ENCODE results near the gene LRRC3C. TPM values are rescaled to one million over a fixed set of nuclear protein-coding genes. Genes with fewer than 3 reads are reported as not detected.
A peak's percentile ranks its signal among the peaks of the same experiment; 100 is the strongest.
"Not testable (repeated sequence)": the region's sequence is repeated elsewhere in the genome, so short reads cannot be mapped to it uniquely, and the experiment has no call there.

The LRRC3C gene
- polyA plus RNA-seq, 1 donor: not detected

- no peak for DNase-seq
Observed at GRCh38 chr17:39924691-39925055, 2.9 kb upstream of the LRRC3C start.

DNA sequence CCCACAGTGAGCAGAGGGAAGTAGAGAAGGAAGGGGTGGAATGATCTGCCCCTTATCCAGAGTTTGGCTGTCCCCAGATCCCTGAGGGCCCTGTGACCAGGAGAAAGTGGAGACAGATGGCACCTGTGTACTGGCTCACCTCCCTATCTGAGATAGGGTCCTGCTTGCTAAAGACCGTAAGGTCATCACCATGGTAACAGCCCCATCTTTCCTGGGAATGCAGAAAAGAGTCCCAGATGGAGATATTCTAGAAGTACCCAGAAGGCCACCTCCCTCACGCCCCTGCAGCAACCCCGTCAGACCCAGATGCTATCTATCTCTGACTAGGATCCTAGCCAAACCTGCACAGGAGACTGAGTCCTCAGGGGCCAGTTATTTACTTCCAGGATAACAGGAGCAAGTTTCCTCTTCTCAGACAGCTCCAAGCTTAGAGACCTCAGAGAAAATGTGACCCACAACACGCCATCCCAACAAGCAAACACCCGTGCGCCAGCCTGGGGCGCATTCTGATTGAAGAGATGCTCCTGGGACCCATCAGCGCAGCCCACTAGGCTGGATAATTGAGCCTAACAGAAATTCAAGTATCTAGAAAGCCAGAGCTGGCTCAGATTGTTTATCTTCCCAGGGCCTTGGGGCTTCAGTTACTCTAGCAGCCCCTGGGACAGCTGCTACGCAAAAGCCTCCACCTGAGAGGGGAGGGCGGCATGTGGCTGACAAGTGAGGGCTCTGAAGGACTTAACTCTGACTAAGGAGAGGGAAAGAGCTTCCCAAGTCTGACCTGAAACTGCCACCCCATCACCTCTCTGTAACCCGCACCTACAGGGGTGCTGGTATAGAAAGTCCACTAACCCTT lies 2.0 kb upstream of the LRRC3C start:
- no peak for DNase-seq

GRCh38 chr17:39926135-39926587 lies 1.4 kb upstream of the LRRC3C start:
- no peak for DNase-seq

- DNase-seq: peak; percentile 42
Observed at GRCh38 chr17:39926588-39927100, 888 bp upstream of the LRRC3C start.

- DNase-seq: no peak
Observed at GRCh38 chr17:39927929-39928857, 661 bp downstream of the LRRC3C start.

DNA sequence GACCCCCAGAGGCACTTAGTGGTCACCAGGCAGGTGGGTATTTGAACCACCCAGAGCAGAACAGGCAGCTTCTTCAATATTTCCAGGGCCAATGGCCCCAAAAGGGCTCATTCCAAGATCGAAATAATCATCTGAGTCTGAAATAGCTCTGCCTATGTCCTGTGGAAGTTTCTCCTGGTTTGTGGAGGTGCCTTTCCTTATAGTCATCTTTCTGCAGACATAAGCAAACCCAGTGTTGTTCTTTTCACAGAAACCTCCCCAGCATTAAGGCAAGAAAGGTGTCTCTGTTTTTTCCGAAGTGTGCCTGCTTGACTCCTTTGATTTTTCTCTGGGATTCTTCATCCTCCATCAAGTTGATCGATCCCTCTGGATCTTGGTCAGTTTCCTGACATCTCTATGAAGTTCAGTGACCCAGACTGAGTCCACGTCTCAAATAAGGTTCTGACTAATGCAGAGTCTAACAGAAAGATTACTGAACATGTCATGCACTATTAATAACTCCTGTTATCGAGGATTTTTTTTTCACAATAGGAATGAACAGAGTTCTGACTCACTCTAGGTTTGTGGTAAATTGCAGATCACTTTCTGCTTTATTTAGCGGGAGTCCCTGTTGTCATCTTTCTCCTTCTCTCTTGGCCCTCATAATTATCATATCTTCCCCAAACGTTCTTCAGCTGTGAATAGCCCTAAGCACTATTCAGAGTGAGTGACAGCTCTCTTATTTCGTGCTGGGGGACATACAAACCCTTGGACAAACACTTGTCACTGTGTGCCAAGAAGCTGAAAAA lies 1.5 kb downstream of the LRRC3C start:
- no peak for DNase-seq

DNA sequence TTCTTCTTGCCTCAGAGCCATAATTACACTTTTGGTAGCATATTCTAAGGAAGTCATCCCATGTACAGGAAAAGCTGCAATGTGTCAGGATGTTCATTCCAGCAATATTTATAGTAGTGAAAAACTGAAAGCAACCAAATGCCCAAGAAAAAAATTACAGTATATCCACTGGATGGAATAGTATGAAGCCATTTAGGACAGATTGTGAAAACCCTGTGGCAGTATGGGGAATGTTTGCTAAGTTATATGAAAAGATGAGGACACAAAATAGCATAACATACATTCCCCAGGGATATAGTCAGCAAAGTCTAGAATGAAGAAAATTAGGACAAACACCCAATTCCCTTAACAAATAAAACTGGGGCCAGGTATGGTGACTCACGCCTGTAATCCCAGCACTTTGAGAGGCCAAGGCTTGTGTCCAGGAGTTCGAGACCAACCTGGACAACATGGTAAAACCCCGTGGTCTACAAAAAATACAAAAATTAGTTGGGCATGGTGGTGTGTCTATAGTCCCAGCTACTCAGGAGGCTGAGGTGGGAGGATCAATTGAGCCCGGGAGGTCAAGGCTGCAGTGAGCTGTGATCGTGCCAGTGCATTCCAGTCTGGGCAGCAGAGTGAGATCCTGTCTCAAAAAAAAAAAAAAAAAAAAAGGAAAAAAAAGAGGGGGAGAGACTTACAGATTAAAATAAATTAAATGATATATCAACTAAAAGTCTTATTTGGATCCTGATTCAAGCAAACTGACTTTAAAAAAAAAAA lies 2.3 kb downstream of the LRRC3C start:
- DNase-seq: no peak

- no peak for DNase-seq
Observed at GRCh38 chr17:39933912-39934311, 6.4 kb downstream of the LRRC3C start.

GRCh38 chr17:39934324-39934723 lies 6.8 kb downstream of the LRRC3C start:
- no peak for DNase-seq

DNA sequence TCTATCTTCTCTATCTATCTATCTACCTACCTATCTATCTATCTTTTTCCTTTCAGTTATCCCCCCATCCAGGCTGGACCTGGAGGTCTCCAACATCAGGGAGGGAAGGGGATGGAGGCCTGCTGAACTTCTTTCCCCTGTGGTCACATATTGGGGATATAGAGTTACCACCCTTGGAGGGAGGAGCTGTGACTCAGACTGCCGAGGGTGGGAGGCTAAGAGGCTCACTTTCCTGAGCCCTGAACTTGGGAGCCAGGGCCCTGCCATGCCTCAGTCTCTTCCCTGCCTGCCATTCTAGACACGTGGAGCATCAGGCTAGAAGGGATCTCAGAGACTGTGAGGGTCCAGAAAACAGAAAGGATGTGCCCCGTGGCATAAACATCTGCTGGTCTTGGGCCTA lies 8.4 kb downstream of the LRRC3C start:
- no peak for DNase-seq

DNA sequence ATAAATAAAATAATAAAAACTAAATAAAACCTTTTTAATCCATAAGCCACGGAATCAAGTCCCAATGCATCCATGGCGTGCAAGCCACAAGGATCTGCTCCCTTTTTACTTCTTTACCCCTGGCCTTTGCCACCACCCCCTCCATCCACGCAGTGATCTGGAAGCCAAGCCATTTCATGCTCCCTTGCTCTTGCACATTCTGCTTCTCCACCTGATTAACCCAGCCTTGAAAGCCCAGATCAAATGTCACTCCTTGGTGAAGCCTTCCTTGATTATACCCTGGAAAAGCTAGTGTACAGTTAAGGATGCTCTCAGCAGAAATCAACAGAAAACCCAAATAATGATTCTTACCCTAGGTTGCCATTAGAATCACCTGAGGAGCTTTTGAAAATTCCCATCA lies 9.9 kb downstream of the LRRC3C start:
- DNase-seq: no peak

- no peak for DNase-seq
Observed at GRCh38 chr17:39938140-39938869, 10.8 kb downstream of the LRRC3C start.

DNA sequence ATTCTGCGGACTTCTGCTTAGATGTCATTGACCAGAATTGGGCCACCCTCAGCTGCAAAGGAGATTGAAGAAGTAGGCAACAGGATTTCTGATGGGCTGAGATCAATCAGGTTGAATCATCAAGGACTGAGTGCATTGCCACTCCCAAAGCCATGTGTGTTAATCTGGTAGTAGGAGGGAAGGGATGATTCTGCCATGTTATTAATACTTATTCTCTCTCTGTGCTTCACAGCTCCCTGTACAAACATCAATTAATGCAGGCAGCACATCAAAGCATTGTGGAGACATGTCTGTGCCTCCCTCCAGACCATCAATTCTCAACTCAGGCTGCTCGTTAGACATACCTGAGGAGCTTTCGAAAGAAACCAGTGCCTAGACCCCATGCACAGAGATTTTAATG lies 11.6 kb downstream of the LRRC3C start:
- DNase-seq: no peak

DNA sequence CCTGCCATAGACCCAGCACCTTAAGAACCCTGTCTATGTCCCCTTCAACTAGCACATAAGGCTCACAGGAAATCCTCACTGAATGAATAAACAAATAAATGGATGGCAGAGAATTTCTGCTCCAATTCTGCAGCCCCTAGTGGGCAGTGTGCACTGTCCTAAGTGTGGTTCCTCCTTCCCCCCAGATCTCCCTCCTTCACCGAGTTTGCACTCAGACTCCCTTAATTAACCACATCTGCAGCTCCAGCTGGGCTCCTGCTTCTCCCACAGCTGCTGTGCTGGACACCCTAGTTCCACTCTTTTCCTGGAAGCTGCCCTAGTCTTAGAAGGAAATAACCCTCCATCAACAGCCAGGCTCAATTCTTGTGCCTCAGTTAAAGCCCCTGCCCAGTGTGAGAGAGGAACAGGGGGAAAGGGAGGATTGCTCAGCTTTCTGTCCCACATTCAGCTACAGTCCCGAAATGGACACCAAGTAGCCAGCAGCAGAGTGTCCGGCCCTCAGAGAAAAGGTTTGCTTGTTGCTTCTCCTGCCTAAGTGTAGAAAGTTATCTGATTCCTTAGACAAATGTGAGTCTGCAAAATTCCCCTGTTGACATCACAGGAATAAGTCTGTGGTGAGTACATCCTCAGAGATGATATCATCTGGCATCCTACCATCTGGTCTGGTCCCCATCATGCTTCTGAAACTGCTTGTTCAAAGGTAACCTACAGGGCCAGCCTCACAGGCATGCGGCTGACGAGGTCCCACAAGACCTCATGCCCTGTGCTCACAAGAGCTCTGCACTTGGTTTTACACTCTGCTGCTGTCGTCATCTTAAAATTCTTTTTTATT lies 12.3 kb downstream of the LRRC3C start:
- DNase-seq: peak; percentile 76

- DNase-seq: no peak
Observed at GRCh38 chr17:39943702-39944392, 16.3 kb downstream of the LRRC3C start.

DNA sequence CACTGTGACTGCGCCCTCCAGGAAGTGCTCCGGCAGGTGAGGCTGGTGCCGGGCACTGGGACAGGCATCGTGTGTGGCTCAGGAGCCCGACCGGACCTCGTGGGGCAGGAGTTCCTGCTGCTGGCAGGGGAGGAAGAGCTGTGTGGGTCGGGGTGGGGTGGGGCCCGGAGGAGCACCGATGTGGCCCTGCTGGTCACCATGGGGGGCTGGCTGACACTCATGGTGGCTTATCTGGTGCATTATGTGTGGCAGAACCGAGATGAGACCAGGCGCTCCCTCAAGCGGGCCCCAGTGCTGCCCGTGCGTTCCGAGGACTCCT lies 16.8 kb downstream of the LRRC3C start:
- DNase-seq: no peak

DNA sequence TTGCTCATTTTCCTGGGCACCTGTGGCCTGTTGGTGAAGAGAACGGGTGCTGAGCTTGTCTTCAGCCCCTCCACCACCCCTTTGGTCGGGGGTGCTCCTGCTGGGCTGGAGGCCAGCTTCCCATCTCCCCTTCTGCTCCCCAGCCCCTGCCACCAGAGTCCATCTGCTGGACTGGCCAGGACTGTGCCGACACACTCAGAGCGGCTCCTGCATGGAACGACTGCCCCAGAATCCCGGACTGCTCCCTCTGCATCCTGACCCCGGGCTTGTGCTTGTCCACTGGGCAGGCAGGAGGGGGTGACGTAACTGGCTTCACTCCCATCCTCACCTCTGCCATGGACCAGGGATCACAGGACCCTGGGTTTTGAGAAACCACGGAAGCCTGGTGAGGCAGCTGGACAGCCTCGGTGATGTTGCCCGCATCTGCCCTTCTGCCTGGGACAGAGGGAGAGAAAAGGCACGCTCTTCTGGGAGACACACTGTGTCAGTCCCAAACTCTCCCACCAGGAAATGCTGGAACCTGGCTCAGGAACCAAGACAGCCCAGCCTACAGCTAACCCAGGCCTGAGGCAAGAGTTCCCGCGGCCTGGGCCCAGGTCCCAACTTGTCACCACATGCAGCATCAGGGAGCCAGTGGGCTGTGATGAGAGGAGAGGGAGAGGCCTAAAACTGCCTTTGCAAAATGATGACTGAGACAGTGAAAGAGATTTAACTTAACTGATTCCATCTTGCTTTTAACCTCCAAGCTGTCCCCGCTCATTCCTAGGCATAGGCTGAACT lies 19.2 kb downstream of the LRRC3C start:
- no peak for DNase-seq

DNA sequence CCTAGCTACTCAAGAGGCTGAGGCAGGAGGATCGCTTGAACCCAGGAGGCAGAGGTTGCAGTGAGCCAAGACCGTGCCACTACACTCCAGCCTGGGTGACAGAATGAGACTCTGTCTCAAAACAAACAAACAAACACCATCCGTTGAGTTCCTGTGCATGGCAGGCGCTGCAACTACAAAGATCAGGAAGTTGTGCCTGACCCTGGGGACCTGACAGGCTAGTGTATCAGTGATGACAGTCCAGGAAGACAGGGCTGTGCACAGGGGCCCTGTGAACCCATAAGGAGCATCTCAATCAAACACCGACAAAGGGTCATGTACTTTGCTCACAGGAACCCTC lies 20.9 kb downstream of the LRRC3C start:
- DNase-seq: not testable (repeated sequence)

DNA sequence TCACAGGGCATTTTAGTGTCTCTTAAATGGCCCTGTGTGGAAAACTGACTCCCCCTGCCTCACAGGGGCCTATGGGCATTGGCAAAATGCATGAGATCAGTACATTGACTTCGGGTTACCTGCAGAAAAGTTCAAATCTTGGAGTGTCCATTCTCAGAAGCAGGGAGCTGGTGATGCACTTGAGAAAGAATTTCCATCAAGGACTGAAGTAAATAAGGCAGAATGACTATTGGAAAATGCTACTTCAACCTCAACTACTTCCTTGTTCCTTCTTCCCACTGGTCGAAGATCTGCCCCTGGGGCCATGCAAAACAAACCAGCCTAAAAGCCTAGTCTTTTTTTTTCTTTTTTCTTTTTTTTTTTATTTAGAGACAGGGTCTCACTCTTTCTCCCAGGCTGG lies 21.5 kb downstream of the LRRC3C start:
- DNase-seq: no peak

All from hindlimb muscle (tissue), 1 donor.